ENCODE measurements around the gene FOXN3. TPM values are rescaled to one million over a fixed set of nuclear protein-coding genes. Genes with fewer than 3 reads are reported as not detected.

The FOXN3 gene
- total and polyA plus RNA-seq, 2 donors (not counting 3 experiments of a cell fraction or from before 2014, with no cell fraction given) = 16.9 to 41.8 TPM

DNA sequence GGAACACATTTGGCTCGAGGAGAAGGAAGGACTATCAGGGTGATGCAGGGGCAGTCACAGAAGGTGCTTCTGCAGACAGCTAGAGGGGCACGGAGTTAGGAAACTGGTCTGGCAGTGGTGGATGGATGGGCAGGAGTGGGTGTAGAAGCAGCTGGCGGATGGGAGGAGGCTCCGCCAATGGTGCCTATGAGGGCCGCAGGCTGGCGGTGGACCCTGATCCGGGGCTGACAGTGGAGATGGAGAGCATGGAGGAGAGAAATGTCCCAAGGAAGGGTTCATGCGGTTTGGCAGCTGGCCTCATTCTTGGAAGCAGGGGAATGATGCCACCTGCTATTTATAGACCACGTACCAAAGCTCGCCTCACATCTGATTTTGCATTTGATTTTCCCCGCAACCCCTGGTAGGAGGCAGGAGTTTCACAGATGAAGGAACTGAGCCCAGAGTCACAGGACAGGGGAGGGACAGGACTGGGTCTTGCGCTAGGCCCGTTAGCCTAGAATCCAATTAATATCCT lies 237.1 kb downstream of the FOXN3 start:
- FAIRE-seq = no peak
- H3K27ac ChIP-seq (ENCODE audit: insufficient read depth, low read depth, low read length) = no peak overlapping the region

More for the DNA sequence above, 237.1 kb downstream of the FOXN3 start:
- H3K9me1 ChIP-seq (replicated peaks; ENCODE audit: control insufficient read depth, extremely low read depth, insufficient read depth, low read length) = no peaks in the 10 kb centered on the region
- H4K20me1 ChIP-seq (replicated peaks; ENCODE audit: control insufficient read depth, extremely low read depth, insufficient read depth, low read length) = no peaks in the 10 kb centered on the region
- dilution Hi-C loops (cut with MboI; ENCODE audit: extremely low pct_ligation_motif_present, low sequenced_read_pairs) (no loop called here), intact Hi-C loops (cut with micrococcal nuclease) (no loop called here)
- H3K9ac ChIP-seq (replicated peaks; ENCODE audit: extremely low read depth, insufficient read depth, low read length) = no peak overlapping the region
- no peaks in the 10 kb centered on the region for H3K9me3 ChIP-seq (replicated peaks; ENCODE audit: control insufficient read depth, insufficient read depth, low read length)
- H3K4me2 ChIP-seq (ENCODE audit: insufficient read depth, low read length) = no peak overlapping the region
- no peak for DNase-seq (ENCODE audit: low read depth, low spot score)
- no TSS peak for BruUV-seq (replicated peaks)
- no peaks in the 10 kb centered on the region for H3K79me2 ChIP-seq (ENCODE audit: control insufficient read depth, insufficient read depth, low read length)
- CTCF ChIA-PET = no interaction called here
- no peak overlapping the region for H2AFZ ChIP-seq (ENCODE audit: low read depth, low read length)
- H3K4me1 ChIP-seq (ENCODE audit: control insufficient read depth, extremely low read depth, insufficient read depth, low read length) = no peaks in the 10 kb centered on the region
- H3K27me3 ChIP-seq (ENCODE audit: control insufficient read depth in 2 of 2, insufficient read depth in 2 of 2, low read length in 2 of 2) = no peaks in the 10 kb centered on the region
- H3K4me3 ChIP-seq (replicated peaks in 1 of 3; ENCODE audit: insufficient read depth in 1 of 3, low read depth in 1 of 3, low read length in 3 of 3) = no peak overlapping the region
- H3K36me3 ChIP-seq (ENCODE audit: control insufficient read depth in 2 of 2, extremely low read depth in 1 of 2, insufficient read depth in 2 of 2, low read length in 2 of 2) = no peaks in the 10 kb centered on the region
- TF ChIP-seq, protein P1, sequence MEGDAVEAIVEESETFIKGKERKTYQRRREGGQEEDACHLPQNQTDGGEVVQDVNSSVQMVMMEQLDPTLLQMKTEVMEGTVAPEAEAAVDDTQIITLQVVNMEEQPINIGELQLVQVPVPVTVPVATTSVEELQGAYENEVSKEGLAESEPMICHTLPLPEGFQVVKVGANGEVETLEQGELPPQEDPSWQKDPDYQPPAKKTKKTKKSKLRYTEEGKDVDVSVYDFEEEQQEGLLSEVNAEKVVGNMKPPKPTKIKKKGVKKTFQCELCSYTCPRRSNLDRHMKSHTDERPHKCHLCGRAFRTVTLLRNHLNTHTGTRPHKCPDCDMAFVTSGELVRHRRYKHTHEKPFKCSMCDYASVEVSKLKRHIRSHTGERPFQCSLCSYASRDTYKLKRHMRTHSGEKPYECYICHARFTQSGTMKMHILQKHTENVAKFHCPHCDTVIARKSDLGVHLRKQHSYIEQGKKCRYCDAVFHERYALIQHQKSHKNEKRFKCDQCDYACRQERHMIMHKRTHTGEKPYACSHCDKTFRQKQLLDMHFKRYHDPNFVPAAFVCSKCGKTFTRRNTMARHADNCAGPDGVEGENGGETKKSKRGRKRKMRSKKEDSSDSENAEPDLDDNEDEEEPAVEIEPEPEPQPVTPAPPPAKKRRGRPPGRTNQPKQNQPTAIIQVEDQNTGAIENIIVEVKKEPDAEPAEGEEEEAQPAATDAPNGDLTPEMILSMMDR (IDR thresholded peaks at IDR 0.05; ENCODE audit: extremely low read depth in 1 of 2, insufficient read depth in 1 of 2, low read depth in 1 of 2, low read length in 2 of 2) = no peak
- TF ChIP-seq EZH2 (IDR thresholded peaks at IDR 0.05; ENCODE audit: borderline replicate concordance, low read depth, low read length, severe bottlenecking) (no peak), JUN (IDR thresholded peaks at IDR 0.05; ENCODE audit: borderline replicate concordance, insufficient read depth, insufficient read length, low read depth) (no peak), MYC (IDR thresholded peaks at IDR 0.05; ENCODE audit: low read depth, low read length) (no peak), GATA2 (IDR thresholded peaks at IDR 0.05; ENCODE audit: insufficient read depth, insufficient read length, low read depth, low read length) (no peak), POLR2AphosphoS5 (IDR thresholded peaks at IDR 0.05; ENCODE audit: insufficient read depth, low read depth, low read length) (no peak), FOS (IDR thresholded peaks at IDR 0.05; ENCODE audit: borderline replicate concordance, insufficient read depth, low read length) (no peak), POLR2A (IDR thresholded peaks at IDR 0.05; ENCODE audit: low read depth, low read length) (no peak)
- TF ChIP-seq, protein P2, sequence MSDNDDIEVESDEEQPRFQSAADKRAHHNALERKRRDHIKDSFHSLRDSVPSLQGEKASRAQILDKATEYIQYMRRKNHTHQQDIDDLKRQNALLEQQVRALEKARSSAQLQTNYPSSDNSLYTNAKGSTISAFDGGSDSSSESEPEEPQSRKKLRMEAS (IDR thresholded peaks at IDR 0.05; ENCODE audit: insufficient read depth, insufficient read length) = no peak
- POLR2A ChIA-PET = no interaction called here
